CD4-positive, CD25-positive, alpha-beta regulatory T cell (primary cell): ENCODE data around the gene DOCK1. TPM values are rescaled to one million over a fixed set of nuclear protein-coding genes. Genes with fewer than 3 reads are reported as not detected.

Experiments
- ATAC-seq, 2 donors: fragments of 150-1000 bp; cut with Tn5 transposase; one replicate each; pipeline ENCODE4 v1.10.0; 2021; ENCODE audit warnings: low read depth in 2 of 2, moderate number of reproducible peaks in 2 of 2, moderate library complexity in 1 of 2
- DNase-seq, 3 donors: peaks; one replicate each; pipeline versions ENCODE4 v3.0.0 to v3.0.0-alpha.2; 2012 to 2022; ENCODE audit warnings: mixed read lengths in 1 of 3
- H3K27ac ChIP-seq: one replicate; pipeline ENCODE4 v1.7.0; 2013; ENCODE audit warnings: mild to moderate bottlenecking, low read length; ENCODE audit not compliant: insufficient read depth, poor library complexity, severe bottlenecking
- H3K27me3 ChIP-seq: one replicate; pipeline ENCODE4 v1.7.0; 2013; ENCODE audit warnings: low read length; ENCODE audit not compliant: control insufficient read depth, insufficient read depth
- H3K36me3 ChIP-seq: one replicate; pipeline ENCODE4 v1.7.0; 2013; ENCODE audit warnings: mild to moderate bottlenecking, low read length, moderate library complexity; ENCODE audit not compliant: control insufficient read depth, insufficient read depth
- H3K4me1 ChIP-seq: 2 replicates; pipeline ENCODE4 v1.7.0; 2013; ENCODE audit warnings: mild to moderate bottlenecking, low read length; ENCODE audit not compliant: insufficient read depth, control insufficient read depth, poor library complexity, severe bottlenecking
- H3K4me3 ChIP-seq: one replicate; pipeline ENCODE4 v1.7.0; 2013; ENCODE audit warnings: low read depth, mild to moderate bottlenecking, low read length, moderate library complexity
- H3K9me3 ChIP-seq, 2 experiments: 1 replicate in 1 of 2; 2 replicates in 1 of 2; pipeline ENCODE4 v1.7.0; 2013; ENCODE audit warnings: low read length in 2 of 2, mild to moderate bottlenecking in 1 of 2, moderate library complexity in 1 of 2; ENCODE audit not compliant: control insufficient read depth in 2 of 2
- H3K27ac Mint-ChIP-seq, 3 donors: one replicate each; pipeline ENCODE4 v1.8.0; 2020 to 2022; ENCODE audit warnings: mild to moderate bottlenecking in 3 of 3, mixed read lengths in 3 of 3, moderate library complexity in 2 of 3
- H3K27me3 Mint-ChIP-seq: one replicate; pipeline ENCODE4 v1.8.0; 2022; ENCODE audit warnings: mild to moderate bottlenecking, mixed read lengths
- H3K36me3 Mint-ChIP-seq: one replicate; pipeline ENCODE4 v1.8.0; 2020; ENCODE audit warnings: mixed read lengths
- H3K4me1 Mint-ChIP-seq, 4 donors: one replicate each; pipeline ENCODE4 v1.8.0; 2020 to 2022; ENCODE audit warnings: mixed read lengths in 4 of 4, mild to moderate bottlenecking in 1 of 4
- H3K4me3 Mint-ChIP-seq, 4 donors: one replicate each; pipeline ENCODE4 v1.8.0; 2020 to 2022; ENCODE audit warnings: mild to moderate bottlenecking in 4 of 4, mixed read lengths in 4 of 4, moderate library complexity in 3 of 4
- H3K9me3 Mint-ChIP-seq, 7 donors: one replicate each; pipeline ENCODE4 v1.8.0; 2020 to 2022; ENCODE audit warnings: mixed read lengths in 7 of 7, mild to moderate bottlenecking in 3 of 7, moderate library complexity in 2 of 7
- polyA plus RNA-seq, 4 donors: library from polyadenylated mRNA; unstranded; fragments of 300-500 nt; fragmentation: Illumina TruSeq; gene quantifications; one replicate each; pipeline ENCODE4 v1.2.3, GENCODE V29; 2021
- total RNA-seq: library from RNA; stranded (reverse); gene quantifications from one replicate; pipeline ENCODE4 v1.2.3, GENCODE V29; 2022

Gene DOCK1
- total and polyA plus RNA-seq, 5 donors from 2014 or later: 0.20 TPM; not detected in 4

DNA sequence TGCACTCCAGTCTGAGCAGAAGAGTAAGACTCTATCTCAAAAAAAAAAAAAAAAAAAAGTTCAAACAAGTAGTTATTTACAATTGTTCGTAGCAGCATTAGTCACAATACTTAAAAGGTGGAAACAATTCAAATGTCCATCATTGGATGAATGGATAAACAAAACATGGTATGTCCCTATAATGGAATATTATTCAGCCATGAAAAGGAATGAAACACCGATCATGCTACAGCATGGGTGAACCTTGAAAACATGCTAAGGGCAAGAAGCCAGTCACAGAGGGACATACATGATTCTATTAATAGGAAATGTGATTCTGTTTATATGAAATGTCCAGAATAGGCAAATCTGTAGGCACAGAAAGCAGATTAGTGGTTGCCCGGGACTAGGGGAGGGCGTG, 15.9 kb downstream of the DOCK1 start:
- Mint-ChIP-seq H3K4me3 (no peak overlapping the region), H3K36me3 (no peaks in the 10 kb centered on the region), H3K27me3 (peaks cover 4% of the 10 kb centered on the region), H3K27ac (no peak overlapping the region), H3K4me1 (no peaks in the 10 kb centered on the region), H3K9me3 (peaks cover 0 to 12% (median 4%) of the 10 kb centered on the region in 7 donors)
- H3K27ac ChIP-seq: no peak overlapping the region
- DNase-seq (no peak), ATAC-seq (no peak)
- no peaks in the 10 kb centered on the region for H3K9me3 ChIP-seq
- H3K27me3 ChIP-seq: no peaks in the 10 kb centered on the region
- H3K36me3 ChIP-seq: no peaks in the 10 kb centered on the region
- H3K4me1 ChIP-seq: no peaks in the 10 kb centered on the region
- H3K4me3 ChIP-seq: no peak overlapping the region

DNA sequence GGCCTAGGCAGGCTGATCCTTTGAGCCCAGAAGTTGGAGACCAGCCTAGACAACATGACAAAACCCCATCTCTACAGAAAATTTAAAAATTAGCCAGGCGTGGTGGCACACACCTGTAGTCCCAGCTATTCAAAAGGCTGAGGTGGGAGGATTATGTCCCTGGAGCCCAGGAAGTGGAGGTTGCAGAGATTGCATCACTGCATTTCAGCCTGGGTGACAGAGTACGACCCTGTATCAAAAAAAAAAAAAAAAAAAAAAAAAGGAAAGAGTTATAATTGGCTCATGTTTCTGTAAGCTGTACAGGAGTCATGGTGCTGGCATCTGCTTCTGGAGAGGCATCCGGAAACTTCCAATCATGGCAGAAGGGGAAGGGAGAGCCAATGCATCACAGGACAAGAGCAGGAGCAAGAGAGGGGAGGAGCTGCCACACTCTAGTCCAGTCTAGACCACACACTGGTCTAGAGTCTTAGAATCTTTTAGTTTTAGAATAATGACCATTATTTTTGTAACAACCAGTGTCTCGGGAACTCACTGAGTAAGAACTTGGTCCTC, 16.8 kb downstream of the DOCK1 start:
- Mint-ChIP-seq H3K27ac (no peak overlapping the region), H3K4me1 (no peaks in the 10 kb centered on the region), H3K27me3 (peaks cover 4% of the 10 kb centered on the region), H3K4me3 (no peak overlapping the region), H3K9me3 (peaks cover 0 to 9% (median 4%) of the 10 kb centered on the region in 7 donors), H3K36me3 (no peaks in the 10 kb centered on the region)
- Histone ChIP-seq H3K9me3 (no peaks in the 10 kb centered on the region), H3K27me3 (no peaks in the 10 kb centered on the region), H3K36me3 (no peaks in the 10 kb centered on the region), H3K27ac (no peak overlapping the region), H3K4me1 (no peaks in the 10 kb centered on the region), H3K4me3 (no peak overlapping the region)
- DNase-seq (no peak), ATAC-seq (no peak)

DNA sequence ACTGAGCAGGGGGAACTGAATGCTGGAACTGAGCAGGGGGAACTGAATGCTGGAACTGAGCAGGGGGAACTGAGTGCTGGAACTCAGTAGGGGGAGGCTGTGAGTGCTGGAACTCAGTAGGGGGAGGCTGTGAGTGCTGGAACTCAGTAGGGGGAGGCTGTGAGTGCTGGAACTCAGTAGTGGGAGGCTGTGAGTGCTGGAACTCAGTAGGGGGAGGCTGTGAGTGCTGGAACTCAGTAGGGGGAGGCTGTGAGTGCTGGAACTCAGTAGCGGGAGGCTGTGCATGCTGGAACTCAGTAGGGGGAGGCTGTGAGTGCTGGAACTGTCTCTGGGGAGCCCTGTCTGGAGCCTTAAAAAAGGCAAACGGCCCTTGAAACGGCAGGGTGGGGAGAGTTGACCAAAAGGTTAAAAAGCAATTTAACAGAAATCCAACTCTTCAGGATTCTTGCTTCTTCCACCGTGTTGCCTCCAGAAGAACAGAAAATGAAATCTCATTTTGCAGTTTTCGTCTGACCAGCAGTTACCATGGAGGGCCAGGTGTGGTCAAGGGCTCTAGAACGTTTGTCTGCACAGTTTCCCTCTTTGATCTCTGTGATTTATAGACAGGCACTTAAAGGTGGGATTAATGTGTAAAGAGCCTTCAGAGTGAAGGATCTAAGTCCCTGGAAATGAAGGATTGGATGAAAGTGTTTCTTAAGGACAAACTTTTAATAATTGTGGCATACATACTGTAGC, 19.1 kb downstream of the DOCK1 start:
- no peak for DNase-seq
- H3K36me3 Mint-ChIP-seq: no peaks in the 10 kb centered on the region
- H3K36me3 ChIP-seq: no peaks in the 10 kb centered on the region
- no peaks in the 10 kb centered on the region for H3K27me3 ChIP-seq
- no peak overlapping the region for H3K4me3 Mint-ChIP-seq
- ATAC-seq: no peak
- H3K4me1 ChIP-seq: no peaks in the 10 kb centered on the region
- no peaks in the 10 kb centered on the region for H3K9me3 ChIP-seq
- H3K27ac Mint-ChIP-seq: no peak overlapping the region
- H3K9me3 Mint-ChIP-seq: peaks cover 0 to 10% (median 2%) of the 10 kb centered on the region in 7 donors
- H3K4me3 ChIP-seq: no peak overlapping the region
- no peaks in the 10 kb centered on the region for H3K4me1 Mint-ChIP-seq
- H3K27me3 Mint-ChIP-seq: peaks cover 4% of the 10 kb centered on the region
- H3K27ac ChIP-seq: no peak overlapping the region

DNA sequence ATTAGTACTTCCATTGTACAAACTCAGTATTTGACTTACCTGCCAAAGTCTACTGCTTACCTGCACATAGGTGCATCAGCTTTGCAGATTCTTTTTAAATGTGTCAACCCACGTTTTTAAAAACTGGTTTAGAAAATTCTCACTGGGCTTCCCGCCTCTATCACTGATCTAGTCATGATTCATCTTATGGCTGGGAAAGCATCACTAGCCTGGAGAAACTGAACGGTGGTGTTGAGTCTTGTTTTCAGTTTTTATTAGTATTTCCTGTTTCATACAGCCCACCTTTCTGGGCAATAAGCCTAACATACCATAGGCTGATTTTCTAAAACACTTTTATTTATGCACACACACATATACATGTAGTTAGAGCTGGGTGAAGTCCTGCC, 19.7 kb downstream of the DOCK1 start:
- Mint-ChIP-seq H3K4me3 (no peak overlapping the region), H3K4me1 (no peaks in the 10 kb centered on the region), H3K27me3 (peaks cover 4% of the 10 kb centered on the region), H3K36me3 (no peaks in the 10 kb centered on the region), H3K9me3 (peaks cover 0 to 13% (median 2%) of the 10 kb centered on the region in 7 donors), H3K27ac (no peak overlapping the region)
- no peaks in the 10 kb centered on the region for H3K9me3 ChIP-seq
- DNase-seq: no peak
- H3K36me3 ChIP-seq: no peaks in the 10 kb centered on the region
- H3K4me1 ChIP-seq: no peaks in the 10 kb centered on the region
- ATAC-seq: no peak
- H3K27ac ChIP-seq: no peak overlapping the region
- H3K4me3 ChIP-seq: no peak overlapping the region
- no peaks in the 10 kb centered on the region for H3K27me3 ChIP-seq

DNA sequence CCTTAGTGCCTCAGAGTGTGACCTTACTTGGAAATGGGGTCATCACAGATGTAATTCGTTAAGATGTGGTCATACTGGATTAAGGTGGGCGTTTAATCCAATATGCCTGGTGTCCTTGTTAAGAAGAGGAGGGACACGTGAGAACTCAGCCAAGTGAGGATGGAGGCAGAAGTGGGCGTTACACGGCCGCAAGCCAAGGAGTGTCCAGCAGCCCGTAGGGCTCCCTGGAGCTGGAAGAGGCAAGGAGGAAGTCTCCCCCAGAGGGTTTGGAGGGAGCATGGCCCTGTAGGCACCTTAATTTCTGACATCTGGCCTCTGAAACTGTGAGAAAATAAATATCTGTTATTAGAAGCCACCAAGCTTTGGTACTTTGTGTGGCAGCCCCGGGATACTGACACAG, 21.3 kb downstream of the DOCK1 start:
- Mint-ChIP-seq H3K9me3 (peaks cover 0 to 6% (median 2%) of the 10 kb centered on the region in 7 donors), H3K4me1 (no peaks in the 10 kb centered on the region), H3K27ac (no peak overlapping the region), H3K27me3 (peaks cover 4% of the 10 kb centered on the region), H3K36me3 (no peaks in the 10 kb centered on the region), H3K4me3 (no peak overlapping the region)
- no peaks in the 10 kb centered on the region for H3K36me3 ChIP-seq
- no peaks in the 10 kb centered on the region for H3K4me1 ChIP-seq
- H3K9me3 ChIP-seq: no peaks in the 10 kb centered on the region
- no peaks in the 10 kb centered on the region for H3K27me3 ChIP-seq
- no peak for ATAC-seq
- H3K27ac ChIP-seq: no peak overlapping the region
- no peak overlapping the region for H3K4me3 ChIP-seq
- no peak for DNase-seq

DNA sequence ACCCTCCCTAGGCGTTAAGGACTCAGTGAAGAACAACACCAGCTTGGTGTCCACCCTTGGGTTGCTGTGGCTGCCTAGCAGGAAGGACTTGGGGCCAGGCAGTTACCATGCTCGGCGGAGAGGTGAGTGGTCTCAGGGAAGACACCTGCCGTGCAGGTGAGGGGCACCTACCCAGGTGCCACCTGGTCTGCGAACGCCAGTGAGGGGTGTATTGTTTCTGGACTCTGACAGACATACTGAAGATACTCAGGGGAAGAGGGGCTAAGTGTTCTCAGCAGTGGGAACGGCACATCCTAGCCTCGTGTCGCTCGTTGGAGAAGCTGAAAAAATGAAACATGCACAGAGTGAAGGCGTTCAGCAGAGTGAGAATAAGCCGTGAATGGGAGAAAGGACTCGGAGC, 22.6 kb downstream of the DOCK1 start:
- no peaks in the 10 kb centered on the region for H3K36me3 ChIP-seq
- Mint-ChIP-seq H3K9me3 (peaks cover 0 to 6% (median 0%) of the 10 kb centered on the region in 7 donors), H3K27ac (no peak overlapping the region), H3K27me3 (peaks cover 4% of the 10 kb centered on the region), H3K4me1 (no peaks in the 10 kb centered on the region), H3K36me3 (no peaks in the 10 kb centered on the region), H3K4me3 (no peak overlapping the region)
- no peak for DNase-seq
- ATAC-seq: no peak
- H3K4me1 ChIP-seq: no peaks in the 10 kb centered on the region
- no peaks in the 10 kb centered on the region for H3K27me3 ChIP-seq
- no peak overlapping the region for H3K4me3 ChIP-seq
- H3K9me3 ChIP-seq: no peaks in the 10 kb centered on the region
- H3K27ac ChIP-seq: no peak overlapping the region

DNA sequence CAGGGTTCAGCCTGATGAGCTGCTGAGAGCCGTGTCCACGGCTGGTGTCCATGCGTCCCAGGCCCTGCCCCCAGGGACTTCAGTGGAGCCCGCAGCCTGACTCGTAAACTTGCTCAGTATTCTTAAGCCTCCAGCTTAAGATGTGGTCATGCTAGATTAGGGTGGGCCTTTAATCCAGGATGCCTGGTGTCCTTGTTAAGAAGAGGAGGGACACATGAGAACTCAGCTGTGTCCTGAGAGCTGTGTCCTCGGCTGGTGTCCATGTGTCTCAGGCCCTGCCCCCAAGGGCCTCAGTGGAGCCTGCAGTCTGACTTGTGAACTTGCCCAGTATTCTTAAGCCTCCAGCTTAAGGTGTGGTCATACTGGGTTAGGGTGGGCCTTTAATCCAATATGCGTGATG, 23.0 kb downstream of the DOCK1 start:
- Histone ChIP-seq H3K4me1 (no peaks in the 10 kb centered on the region), H3K36me3 (no peaks in the 10 kb centered on the region), H3K27me3 (no peaks in the 10 kb centered on the region), H3K27ac (no peak overlapping the region), H3K4me3 (no peak overlapping the region), H3K9me3 (no peaks in the 10 kb centered on the region)
- DNase-seq: no peak
- Mint-ChIP-seq H3K9me3 (peaks cover 0 to 6% (median 0%) of the 10 kb centered on the region in 7 donors), H3K4me3 (no peak overlapping the region), H3K27ac (no peak overlapping the region), H3K27me3 (peaks cover 2% of the 10 kb centered on the region), H3K36me3 (no peaks in the 10 kb centered on the region), H3K4me1 (no peaks in the 10 kb centered on the region)
- ATAC-seq: no peak

DNA sequence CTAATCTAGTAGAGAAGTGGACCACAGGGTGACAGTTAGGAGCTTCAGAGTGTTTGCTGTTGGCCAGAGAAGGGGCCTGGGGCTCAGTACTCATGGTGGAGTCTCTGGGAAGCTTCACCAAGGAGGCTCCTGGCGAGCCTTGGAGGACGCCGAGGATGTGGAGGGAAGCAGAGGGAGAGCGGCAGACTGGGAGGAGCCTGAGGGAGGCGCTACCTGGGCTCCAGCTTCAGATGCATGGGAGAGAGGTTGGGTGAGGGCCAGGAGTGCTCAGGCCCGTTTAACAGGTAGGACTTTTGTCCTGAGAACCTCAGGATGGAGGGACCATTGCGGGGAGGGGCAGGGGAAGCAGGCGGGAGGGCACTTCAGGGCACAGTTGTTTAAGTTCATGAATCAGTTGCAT, 24.2 kb downstream of the DOCK1 start:
- no peak overlapping the region for H3K27ac Mint-ChIP-seq

More for the DNA sequence above, 24.2 kb downstream of the DOCK1 start:
- ATAC-seq (no peak), DNase-seq (no peak)
- H3K4me3 Mint-ChIP-seq: no peak overlapping the region
- no peaks in the 10 kb centered on the region for H3K27me3 Mint-ChIP-seq
- Histone ChIP-seq H3K9me3 (no peaks in the 10 kb centered on the region), H3K4me1 (no peaks in the 10 kb centered on the region), H3K27ac (no peak overlapping the region), H3K27me3 (no peaks in the 10 kb centered on the region), H3K4me3 (no peak overlapping the region), H3K36me3 (no peaks in the 10 kb centered on the region)
- H3K4me1 Mint-ChIP-seq: no peaks in the 10 kb centered on the region
- H3K9me3 Mint-ChIP-seq: peaks cover 0 to 5% (median 0%) of the 10 kb centered on the region in 7 donors
- H3K36me3 Mint-ChIP-seq: no peaks in the 10 kb centered on the region
